Uterus (tissue), 4 donors: Measurements from ENCODE around the gene RASGRP1. TPM values are rescaled to one million over a fixed set of nuclear protein-coding genes. Genes with fewer than 3 reads are reported as not detected.

Source experiments
- DNase-seq, 2 donors: peaks; one replicate each; pipeline ENCODE4 v3.0.0-alpha.2; 2019 to 2020
- H3K27ac ChIP-seq, 2 donors: fragments of 200-600 bp; sonication (generic); 1 replicate in 1 of 2; 2 replicates in 1 of 2; pipeline ENCODE4 v1.5.1; 2016 to 2018
- H3K27me3 ChIP-seq, 2 donors: fragments of 200-600 bp; sonication (generic); one replicate each; pipeline ENCODE4 v1.5.1; 2018 to 2019; ENCODE audit warnings: control low read depth in 1 of 2
- H3K36me3 ChIP-seq, 2 donors: fragments of 200-600 bp; sonication (generic); one replicate each; pipeline ENCODE4 v1.5.1; 2019; ENCODE audit warnings: control low read depth in 1 of 2
- H3K4me1 ChIP-seq, 2 donors: fragments of 200-600 bp; sonication (generic); one replicate each; pipeline ENCODE4 v1.5.1; 2018 to 2019; ENCODE audit warnings: control low read depth in 1 of 2
- H3K4me3 ChIP-seq, 2 donors: fragments of 200-600 bp; sonication (generic); 1 replicate in 1 of 2; 2 replicates in 1 of 2; pipeline ENCODE4 v1.5.1; 2018 to 2019; ENCODE audit warnings: mild to moderate bottlenecking in 1 of 2
- H3K9me3 ChIP-seq, 2 donors: fragments of 200-600 bp; sonication (generic); one replicate each; pipeline ENCODE4 v1.5.1; 2019; ENCODE audit warnings: control low read depth in 1 of 2
- POLR2A ChIP-seq, 2 donors: fragments of 450-650 bp; IDR thresholded peaks; one replicate each; pipeline ENCODE4 v1.6.1; 2016; ENCODE audit warnings: antibody characterized with exemption in 2 of 2, mild to moderate bottlenecking in 1 of 2, moderate library complexity in 1 of 2
- intact Hi-C: fragments of 100-400 bp; cut with DNase I; formaldehyde crosslinking; loops from one replicate; pipeline ENCODE4 v1.15.1; 2023; ENCODE audit warnings: low total_unique reads
- total RNA-seq, 4 donors: library from RNA; depleted of rRNA in 3 of 4; stranded (reverse); fragments of >200 nt in 3 of 4; gene quantifications; one replicate each; pipeline versions ENCODE4 v1.1.0 to v1.2.4, GENCODE V29; 2014 to 2023
- TF ChIP-seq, protein P1 (sequence below), 4 experiments: fragments of 200-600 bp in 2 of 4; fragments of 450-650 bp in 2 of 4; sonication (generic) in 2 of 4; IDR thresholded peaks; one replicate each; pipeline ENCODE4 v1.5.1; 2016 to 2019; ENCODE audit warnings: antibody characterized with exemption in 4 of 4, mild to moderate bottlenecking in 2 of 4, moderate library complexity in 1 of 4
- donor health status: DM: yes; HTN: yes; CAD: no.

RASGRP1 gene
- total RNA-seq, 4 donors from 2014 or later, result under 0.01 to 0.82 (median 0.48) TPM; not detected in 1

DNA sequence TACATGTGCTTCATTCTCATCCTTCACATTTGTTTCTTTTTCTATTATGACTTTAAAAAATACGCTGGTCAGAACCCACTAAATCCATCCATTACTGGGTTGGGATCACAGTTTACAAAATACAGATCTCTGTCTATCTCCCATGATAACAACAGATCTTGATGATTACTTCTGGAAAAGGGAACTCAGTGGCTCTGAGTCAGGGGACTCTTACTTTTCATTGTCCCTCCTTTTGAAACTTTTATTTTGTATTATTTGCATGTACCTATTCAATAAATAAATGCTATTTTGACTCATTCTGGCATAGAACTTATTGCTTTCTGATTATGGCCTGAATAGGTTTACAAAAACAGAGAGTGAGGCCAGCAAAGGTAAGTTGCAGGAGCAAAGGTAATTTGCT lies 11.6 kb upstream of the RASGRP1 start:
- no peak for DNase-seq
- no peak for TF ChIP-seq POLR2A (IDR thresholded peaks at IDR 0.05)
- TF ChIP-seq, protein P1, sequence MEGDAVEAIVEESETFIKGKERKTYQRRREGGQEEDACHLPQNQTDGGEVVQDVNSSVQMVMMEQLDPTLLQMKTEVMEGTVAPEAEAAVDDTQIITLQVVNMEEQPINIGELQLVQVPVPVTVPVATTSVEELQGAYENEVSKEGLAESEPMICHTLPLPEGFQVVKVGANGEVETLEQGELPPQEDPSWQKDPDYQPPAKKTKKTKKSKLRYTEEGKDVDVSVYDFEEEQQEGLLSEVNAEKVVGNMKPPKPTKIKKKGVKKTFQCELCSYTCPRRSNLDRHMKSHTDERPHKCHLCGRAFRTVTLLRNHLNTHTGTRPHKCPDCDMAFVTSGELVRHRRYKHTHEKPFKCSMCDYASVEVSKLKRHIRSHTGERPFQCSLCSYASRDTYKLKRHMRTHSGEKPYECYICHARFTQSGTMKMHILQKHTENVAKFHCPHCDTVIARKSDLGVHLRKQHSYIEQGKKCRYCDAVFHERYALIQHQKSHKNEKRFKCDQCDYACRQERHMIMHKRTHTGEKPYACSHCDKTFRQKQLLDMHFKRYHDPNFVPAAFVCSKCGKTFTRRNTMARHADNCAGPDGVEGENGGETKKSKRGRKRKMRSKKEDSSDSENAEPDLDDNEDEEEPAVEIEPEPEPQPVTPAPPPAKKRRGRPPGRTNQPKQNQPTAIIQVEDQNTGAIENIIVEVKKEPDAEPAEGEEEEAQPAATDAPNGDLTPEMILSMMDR (IDR thresholded peaks at IDR 0.05), result no peak
- H3K4me3 ChIP-seq, result no peak overlapping the region

DNA sequence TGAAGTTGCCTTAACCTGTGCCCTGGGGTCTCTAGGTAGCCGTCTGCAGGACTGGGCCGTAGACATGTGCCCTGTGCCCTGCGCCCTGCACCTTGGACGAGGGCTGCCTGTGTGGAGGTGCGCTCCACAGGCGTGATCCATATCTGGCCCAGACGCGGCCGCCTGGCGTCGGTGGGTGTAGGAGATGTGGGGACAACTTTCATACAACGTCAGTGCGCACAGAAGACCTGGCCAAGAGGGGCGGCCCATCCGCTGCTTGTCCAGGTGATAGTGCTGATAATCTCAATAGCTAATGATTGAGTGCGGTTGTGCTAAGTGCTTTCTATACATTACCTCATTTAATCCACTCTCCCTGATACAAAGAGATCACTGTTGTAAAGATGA lies 665 bp upstream of the RASGRP1 start:
- H3K27me3 ChIP-seq, result no peaks in the 10 kb centered on the region
- TF ChIP-seq, protein P1 (IDR thresholded peaks at IDR 0.05), result no peak
- no peak for TF ChIP-seq POLR2A (IDR thresholded peaks at IDR 0.05)
- intact Hi-C loops, result no loop called here
- peaks cover 0 to 5% of the 10 kb centered on the region in 2 donors for H3K4me1 ChIP-seq
- H3K9me3 ChIP-seq, result no peaks in the 10 kb centered on the region
- no peaks in the 10 kb centered on the region for H3K36me3 ChIP-seq
- no peak overlapping the region for H3K27ac ChIP-seq
- DNase-seq, result no peak
- no peak overlapping the region for H3K4me3 ChIP-seq

More for the DNA sequence above, 11.6 kb upstream of the RASGRP1 start:
- intact Hi-C loops, result no loop called here
- no peaks in the 10 kb centered on the region for H3K36me3 ChIP-seq
- H3K27ac ChIP-seq, result no peak overlapping the region
- no peaks in the 10 kb centered on the region for H3K27me3 ChIP-seq
- no peaks in the 10 kb centered on the region for H3K9me3 ChIP-seq
- H3K4me1 ChIP-seq, result no peaks in the 10 kb centered on the region

DNA sequence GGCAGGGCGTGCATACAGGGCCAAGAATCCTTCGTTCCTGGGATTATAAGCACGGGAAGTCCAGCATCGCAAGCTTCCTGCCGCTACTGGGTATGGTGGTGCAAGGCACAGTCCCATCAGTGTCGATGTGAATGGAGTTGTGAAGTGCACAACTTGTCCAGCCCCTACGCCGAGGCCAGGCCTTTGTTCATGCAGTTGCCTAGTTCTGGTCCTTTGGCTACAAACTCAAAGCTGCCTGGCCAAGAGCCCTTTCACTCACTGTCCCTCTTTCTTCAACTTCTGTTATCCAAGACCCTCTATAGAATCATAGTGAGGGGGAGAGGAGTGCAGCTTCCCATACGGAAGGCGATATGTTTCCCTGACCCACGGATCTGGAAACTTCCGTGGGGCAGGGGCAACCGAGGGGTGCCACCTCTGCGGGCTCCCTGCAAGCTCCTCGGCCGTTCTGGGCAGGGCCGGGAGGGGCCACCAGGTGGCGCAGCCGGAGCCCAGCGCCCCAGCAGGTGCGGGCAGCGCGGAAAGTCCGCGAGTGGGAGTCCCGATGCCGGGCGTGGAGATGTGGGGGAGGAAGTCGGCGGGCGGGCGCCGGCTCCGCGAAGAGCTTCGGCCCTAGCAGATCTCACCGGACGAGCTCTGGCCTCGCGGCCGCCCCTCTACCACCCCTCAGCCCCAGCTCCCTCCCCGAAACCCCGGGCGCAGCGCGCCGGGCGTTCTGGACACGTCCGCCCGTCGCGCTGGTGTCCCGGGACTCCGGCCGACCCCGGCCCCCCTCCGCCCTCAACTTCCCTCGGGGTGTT lies 693 bp downstream of the RASGRP1 start:
- DNase-seq, result peak in 1 of 2 donors; percentile 52
- no peak overlapping the region for H3K27ac ChIP-seq

DNA sequence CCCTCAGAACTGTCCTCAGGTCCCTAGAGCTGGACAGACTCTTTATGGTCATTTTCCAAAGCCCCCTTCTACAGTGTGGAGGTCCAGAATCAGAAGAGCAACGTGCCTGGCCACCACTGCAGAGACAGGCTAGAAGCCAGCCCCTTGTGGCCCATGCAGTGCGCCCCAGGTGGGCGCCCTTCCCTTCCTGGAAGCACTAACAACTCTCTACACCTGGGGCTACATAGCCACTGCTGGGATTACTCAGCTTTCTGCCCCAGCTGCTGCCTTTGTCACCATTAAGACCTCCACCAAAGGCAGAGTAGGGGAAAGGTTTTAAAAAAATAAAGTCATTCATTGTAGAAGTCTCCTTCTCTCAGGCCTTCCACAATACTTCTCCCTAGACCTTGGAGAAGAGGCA lies 2.3 kb downstream of the RASGRP1 start:
- Histone ChIP-seq H3K4me3 (no peak overlapping the region), H3K27ac (no peak overlapping the region), H3K27me3 (no peaks in the 10 kb centered on the region), H3K36me3 (no peaks in the 10 kb centered on the region), H3K4me1 (peaks cover 0 to 5% of the 10 kb centered on the region in 2 donors), H3K9me3 (no peaks in the 10 kb centered on the region)
- intact Hi-C loops, result no loop called here
- no peak for TF ChIP-seq POLR2A (IDR thresholded peaks at IDR 0.05)
- TF ChIP-seq, protein P1 (IDR thresholded peaks at IDR 0.05), result no peak
- no peak for DNase-seq

More for the DNA sequence above, 693 bp downstream of the RASGRP1 start:
- H3K36me3 ChIP-seq, result no peaks in the 10 kb centered on the region
- H3K4me1 ChIP-seq, result peaks cover 0 to 5% of the 10 kb centered on the region in 2 donors
- intact Hi-C loops, result no loop called here
- H3K9me3 ChIP-seq, result no peaks in the 10 kb centered on the region
- no peak for TF ChIP-seq POLR2A (IDR thresholded peaks at IDR 0.05)
- TF ChIP-seq, protein P1 (IDR thresholded peaks at IDR 0.05), result peak; percentile 55 to 65 (median 62)
- H3K27me3 ChIP-seq, result no peaks in the 10 kb centered on the region
- peak overlapping the region; percentile 22 to 40 for H3K4me3 ChIP-seq

DNA sequence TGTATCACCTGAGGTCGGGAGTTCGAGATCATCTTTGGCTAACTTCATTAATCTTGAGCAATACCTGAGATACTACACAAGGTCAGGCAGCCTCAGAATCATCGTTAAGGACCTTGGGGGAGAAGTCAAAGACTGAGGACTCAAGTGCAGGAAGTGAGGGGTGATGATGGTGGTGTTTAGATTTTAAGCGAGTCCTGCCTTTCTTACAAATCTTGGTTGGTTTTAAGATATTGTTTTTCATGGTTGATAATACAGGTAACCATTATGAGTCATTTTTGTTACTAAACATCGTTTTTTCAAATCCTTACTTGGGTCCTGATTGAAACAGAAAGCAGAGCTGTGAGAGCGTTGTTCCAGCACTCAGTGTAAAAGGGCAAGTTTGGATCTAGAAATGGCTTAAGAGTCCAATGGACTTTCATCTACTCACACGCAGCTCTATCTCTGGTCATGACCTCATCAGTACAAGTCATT lies 4.1 kb downstream of the RASGRP1 start:
- intact Hi-C loops, result no loop called here
- TF ChIP-seq POLR2A (IDR thresholded peaks at IDR 0.05), result no peak

More for the DNA sequence above, 4.1 kb downstream of the RASGRP1 start:
- no peak for DNase-seq
- no peaks in the 10 kb centered on the region for H3K27me3 ChIP-seq
- H3K4me3 ChIP-seq, result no peak overlapping the region
- no peak overlapping the region for H3K27ac ChIP-seq
- peaks cover 0 to 5% of the 10 kb centered on the region in 2 donors for H3K4me1 ChIP-seq
- H3K36me3 ChIP-seq, result no peaks in the 10 kb centered on the region
- H3K9me3 ChIP-seq, result no peaks in the 10 kb centered on the region
